Measurements from ENCODE around the gene ZDHHC14. TPM values are rescaled to one million over a fixed set of nuclear protein-coding genes. Genes with fewer than 3 reads are reported as not detected.

The ZDHHC14 gene
- total and polyA plus RNA-seq, 2 of the 8 experiments (the other 6 are each of a cell fraction or from before 2014, with no cell fraction given) = 2.9 to 5.3 TPM

- no peaks in the 10 kb centered on the region for H3K27me3 ChIP-seq (replicated peaks in 1 of 4; ENCODE audit: control insufficient read depth in 3 of 4, extremely low read depth in 1 of 4, insufficient read depth in 3 of 4, low read length in 3 of 4)
- no peak overlapping the region for H3K4ac ChIP-seq (replicated peaks; ENCODE audit: insufficient read length, low read depth, low read length)
- no peak overlapping the region for H2AFZ ChIP-seq (ENCODE audit: low read length)
- H3K23me2 ChIP-seq (ENCODE audit: low read depth, low read length) = no peaks in the 10 kb centered on the region
- H2BK15ac ChIP-seq (ENCODE audit: low read length) = no peak overlapping the region
- no peak for DNase-seq (ENCODE audit: low read depth in 1 of 2, low spot score in 2 of 2)
- ChIA-PET POLR2A (ENCODE audit: partially characterized antibody) (interaction anchor here (1.1 kb wide), 1 partner anchor 12 kb away, joined by 3 read pairs; no protein-coding TSS in a partner anchor), CTCF (ENCODE audit: partially characterized antibody) (interaction anchor here (0.6 to 1.9 kb wide), 3 partner anchors 9 to 1005 kb away, joined by 3 to 5 read pairs (median 3); no protein-coding TSS in a partner anchor)
- no peak overlapping the region for H3K27ac ChIP-seq (ENCODE audit: low read depth, low read length)
- no peak overlapping the region for H2BK120ac ChIP-seq (replicated peaks; ENCODE audit: low read depth, low read length)
- H4K91ac ChIP-seq (replicated peaks; ENCODE audit: insufficient read length, low read length) = no peak overlapping the region
- no peaks in the 10 kb centered on the region for H4K20me1 ChIP-seq (replicated peaks in 1 of 2; ENCODE audit: control insufficient read depth in 1 of 2, insufficient read depth in 2 of 2, low read length in 2 of 2)
- peaks cover 2 to 7% (median 3%) of the 10 kb centered on the region in 4 experiments; a peak in 6 of 7 replicates for H3K4me1 ChIP-seq (replicated peaks in 1 of 4; ENCODE audit: control insufficient read depth in 3 of 4, insufficient read depth in 4 of 4, low read length in 3 of 4)
- H2BK20ac ChIP-seq (ENCODE audit: low read length) = no peak overlapping the region
- no peaks in the 10 kb centered on the region for H3K36me3 ChIP-seq (ENCODE audit: control insufficient read depth in 2 of 4, insufficient read depth in 4 of 4, low read length in 3 of 4)
- no peak overlapping the region for H3K23ac ChIP-seq (ENCODE audit: insufficient read length)
- H3K79me1 ChIP-seq (ENCODE audit: low read depth, low read length) = no peaks in the 10 kb centered on the region; the same call in 1 of the 2 replicates
- no peak overlapping the region for H3K18ac ChIP-seq (ENCODE audit: extremely low read depth, low read length)
- no peak overlapping the region for H3K4me3 ChIP-seq (ENCODE audit: extremely low read depth in 1 of 4, insufficient read depth in 2 of 4, low read depth in 3 of 4, low read length in 4 of 4)
- H3K56ac ChIP-seq (replicated peaks; ENCODE audit: insufficient read length, low read depth, low read length) = no peak overlapping the region
- 90% methylated on average over 5 of the region's 5 CpGs; no CpG with 5 or more reads in 1 of the 2 experiments for WGBS, 2 experiments (ENCODE audit: extremely low coverage in 1 of 2, insufficient coverage in 1 of 2, insufficient read length in 1 of 2, insufficient replicate concordance in 2 of 2, low coverage in 1 of 2, low lambda C conversion rate in 2 of 2, missing lambda C conversion rate in 1 of 2)
- no peak overlapping the region for H4K8ac ChIP-seq (ENCODE audit: extremely low read depth, insufficient read depth, low read length)
- no peak overlapping the region for H4K5ac ChIP-seq (ENCODE audit: insufficient read length, low read depth, low read length)
- H3K14ac ChIP-seq (ENCODE audit: insufficient read length) = no peak overlapping the region
- no peaks in the 10 kb centered on the region for H3K9me3 ChIP-seq (ENCODE audit: insufficient read depth in 2 of 2, low read depth in 1 of 2, low read length in 1 of 2)
- no peaks in the 10 kb centered on the region for H3K79me2 ChIP-seq (ENCODE audit: control insufficient read depth in 1 of 2, insufficient read depth in 2 of 2, low read length in 2 of 2)
- H2BK5ac ChIP-seq (ENCODE audit: low read depth, low read length) = no peak overlapping the region
- H3K9ac ChIP-seq (replicated peaks in 1 of 4; ENCODE audit: extremely low read depth in 1 of 4, low read depth in 3 of 4, low read length in 3 of 4) = no peak overlapping the region
- no peak overlapping the region for H2AK5ac ChIP-seq (ENCODE audit: low read depth, low read length)
- no peak overlapping the region for H2BK12ac ChIP-seq (ENCODE audit: low read depth, low read length)
- no peak for FAIRE-seq
- H3K4me2 ChIP-seq (ENCODE audit: insufficient read depth in 1 of 2, low read depth in 2 of 2, low read length in 2 of 2) = no peak overlapping the region
- TF ChIP-seq YY1 (IDR thresholded peaks at IDR 0.05; ENCODE audit: low read depth, low read length) (no peak), PHF8 (conservative IDR thresholded peaks at IDR 0.05; ENCODE audit: low read depth, low read length) (no peak), SRF (IDR thresholded peaks at IDR 0.05; ENCODE audit: low read depth, low read length) (no peak), BRCA1 (IDR thresholded peaks at IDR 0.05; ENCODE audit: low read depth, low read length) (no peak), USF2 (IDR thresholded peaks at IDR 0.05; ENCODE audit: low read length) (no peak), SUZ12 (IDR thresholded peaks at IDR 0.05; ENCODE audit: low read length) (no peak), TCF12 (IDR thresholded peaks at IDR 0.05; ENCODE audit: low read depth, low read length) (no peak), NRF1 (IDR thresholded peaks at IDR 0.05; ENCODE audit: low read depth, low read length) (no peak), SP4 (IDR thresholded peaks at IDR 0.05; ENCODE audit: low read length) (no peak), RNF2 (IDR thresholded peaks at IDR 0.05; ENCODE audit: borderline replicate concordance, low read depth, low read length, missing control alignments, poor library complexity, severe bottlenecking) (no peak), KDM5A (IDR thresholded peaks at IDR 0.05; ENCODE audit: low read length) (no peak), GABPA (IDR thresholded peaks at IDR 0.05; ENCODE audit: borderline replicate concordance, insufficient read depth, low read length) (no peak), BACH1 (IDR thresholded peaks at IDR 0.05; ENCODE audit: low read length) (no peak)
Measured at GRCh38 chr6:157410045-157410444, 29.1 kb downstream of the ZDHHC14 start.
